Measurements from ENCODE around the gene APPBP2.

APPBP2 gene

GRCh38 chr17:60545465-60546191 is 19.6 kb upstream of the APPBP2 start:
- no peak for TF ChIP-seq CTCF (IDR thresholded peaks at IDR 0.05; ENCODE audit: control insufficient read depth, extremely low read depth, insufficient read depth)
- no peak overlapping the region for H3K4me3 ChIP-seq (ENCODE audit: low read depth, low read length)
- DNase-seq (ENCODE audit: low read depth), result no peak

GRCh38 chr17:60542071-60542470 is 16.0 kb upstream of the APPBP2 start:
- H3K4me3 ChIP-seq (ENCODE audit: low read depth, low read length), result no peak overlapping the region
- no peak for TF ChIP-seq CTCF (IDR thresholded peaks at IDR 0.05; ENCODE audit: control insufficient read depth, extremely low read depth, insufficient read depth)
- no peak for DNase-seq (ENCODE audit: low read depth)

GRCh38 chr17:60540460-60540859 is 14.4 kb upstream of the APPBP2 start:
- no peak overlapping the region for H3K4me3 ChIP-seq (ENCODE audit: low read depth, low read length)
- TF ChIP-seq CTCF (IDR thresholded peaks at IDR 0.05; ENCODE audit: control insufficient read depth, extremely low read depth, insufficient read depth), result no peak
- DNase-seq (ENCODE audit: low read depth), result no peak

GRCh38 chr17:60539807-60540206 is 13.8 kb upstream of the APPBP2 start:
- no peak for TF ChIP-seq CTCF (IDR thresholded peaks at IDR 0.05; ENCODE audit: control insufficient read depth, extremely low read depth, insufficient read depth)
- no peak for DNase-seq (ENCODE audit: low read depth)
- H3K4me3 ChIP-seq (ENCODE audit: low read depth, low read length), result no peak overlapping the region

GRCh38 chr17:60538726-60539125 is 12.7 kb upstream of the APPBP2 start:
- no peak for TF ChIP-seq CTCF (IDR thresholded peaks at IDR 0.05; ENCODE audit: control insufficient read depth, extremely low read depth, insufficient read depth)
- no peak for DNase-seq (ENCODE audit: low read depth)
- no peak overlapping the region for H3K4me3 ChIP-seq (ENCODE audit: low read depth, low read length)

GRCh38 chr17:60535382-60536279 is 9.6 kb upstream of the APPBP2 start:
- H3K4me3 ChIP-seq (ENCODE audit: low read depth, low read length), result no peak overlapping the region
- no peak for DNase-seq (ENCODE audit: low read depth)
- no peak for TF ChIP-seq CTCF (IDR thresholded peaks at IDR 0.05; ENCODE audit: control insufficient read depth, extremely low read depth, insufficient read depth)

All from LNCaP clone FGC (cell line).